Large intestine (tissue), 3 donors: Measurements from ENCODE around the gene KCTD17. TPM values are rescaled to one million over a fixed set of nuclear protein-coding genes. Genes with fewer than 3 reads are reported as not detected.
"Not testable (repeated sequence)": the region's sequence is repeated elsewhere in the genome, so short reads cannot be mapped to it uniquely, and the experiment has no call there.

Source experiments
- DNase-seq, 2 donors: peaks; one replicate each; pipeline versions ENCODE4 v3.0.0 to v3.0.0-alpha.2; 2013
- H3K27ac ChIP-seq: one replicate; pipeline ENCODE4 v1.5.1; 2013; ENCODE audit warnings: low read length
- H3K27me3 ChIP-seq: 2 replicates; pipeline ENCODE4 v1.6.1; 2013; ENCODE audit warnings: low read length; ENCODE audit not compliant: control insufficient read depth, insufficient read depth
- H3K36me3 ChIP-seq: 2 replicates; pipeline ENCODE4 v1.6.1; 2013; ENCODE audit warnings: low read length; ENCODE audit not compliant: control insufficient read depth, insufficient read depth
- H3K4me1 ChIP-seq: one replicate; pipeline ENCODE4 v1.6.1; 2013; ENCODE audit warnings: low read length; ENCODE audit not compliant: control insufficient read depth, insufficient read depth
- H3K4me3 ChIP-seq: one replicate; pipeline ENCODE4 v1.5.1; 2013; ENCODE audit warnings: low read length
- H3K9me3 ChIP-seq: one replicate; pipeline ENCODE4 v1.6.1; 2013; ENCODE audit warnings: mild to moderate bottlenecking, low read depth, low read length, moderate library complexity; ENCODE audit not compliant: control insufficient read depth
- WGBS: methylation state at CpG from one replicate; pipeline ENCODE4 v1.1.5; 2013; ENCODE audit warnings: low lambda C conversion rate; ENCODE audit not compliant: insufficient coverage; 5-methylcytosine and 5-hydroxymethylcytosine counted together
- polyA plus RNA-seq: library from polyadenylated mRNA; unstranded; fragments of 120-200 nt; gene quantifications from one replicate; pipeline ENCODE4 v1.2.1, GENCODE V29; 2013

Gene KCTD17
- polyA plus RNA-seq, 1 donor, result 14.1 TPM

DNA sequence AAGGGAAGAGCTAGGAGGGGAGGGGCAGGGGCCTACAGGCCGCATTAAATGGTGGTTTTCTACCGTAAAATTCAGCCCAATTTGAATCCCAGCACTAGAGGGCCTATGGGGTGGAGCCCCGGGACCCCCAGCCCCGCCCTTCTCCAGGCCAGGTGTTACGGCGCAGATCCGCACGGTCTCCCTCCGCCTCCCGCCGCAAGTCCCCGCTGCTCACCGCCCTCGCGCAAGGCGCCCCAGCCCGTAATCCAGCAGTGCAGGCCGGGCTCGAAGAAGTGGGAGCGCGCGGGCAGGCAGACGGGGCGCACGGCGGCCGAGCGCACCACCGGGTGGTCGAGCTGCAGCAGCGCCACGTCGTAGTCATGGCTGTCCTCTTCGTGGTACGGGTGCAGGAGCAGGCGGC, 17.3 kb downstream of the KCTD17 start:
- peaks cover 21% of the 10 kb centered on the region for H3K27me3 ChIP-seq
- H3K4me3 ChIP-seq, result peak overlapping the region; percentile 18
- no peaks in the 10 kb centered on the region for H3K36me3 ChIP-seq

DNA sequence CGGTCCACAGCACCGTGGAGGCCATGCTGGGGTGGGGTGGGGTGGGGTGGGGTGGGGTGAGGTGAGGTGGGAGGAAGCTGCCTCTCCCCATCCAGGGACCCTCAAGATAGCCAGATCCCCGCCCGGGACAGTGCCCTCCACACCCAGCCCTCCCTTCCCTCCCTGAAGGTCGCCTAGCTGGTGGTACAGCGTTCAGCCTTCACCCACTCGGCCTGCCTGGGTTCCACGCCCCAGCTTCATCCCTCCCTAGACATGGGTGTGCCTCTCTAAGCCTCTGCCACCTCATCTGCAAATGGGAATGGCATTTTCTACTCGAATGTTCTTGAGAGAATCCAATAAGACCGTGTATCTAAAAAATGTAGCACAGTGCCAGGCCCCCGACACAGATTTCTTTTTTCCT, 17.8 kb downstream of the KCTD17 start:
- Histone ChIP-seq H3K4me3 (no peak overlapping the region), H3K4me1 (peaks cover 17% of the 10 kb centered on the region), H3K27me3 (peaks cover 21% of the 10 kb centered on the region), H3K27ac (no peak overlapping the region), H3K36me3 (no peaks in the 10 kb centered on the region), H3K9me3 (peaks cover 7% of the 10 kb centered on the region)
- WGBS, result no CpG with 5 or more reads among the region's 11 CpGs
- no peak for DNase-seq

More for the DNA sequence above, 17.3 kb downstream of the KCTD17 start:
- H3K4me1 ChIP-seq, result peaks cover 18% of the 10 kb centered on the region
- peak in 1 of 2 donors; percentile 75 for DNase-seq
- no peak overlapping the region for H3K27ac ChIP-seq
- no CpG with 5 or more reads among the region's 36 CpGs for WGBS
- peaks cover 7% of the 10 kb centered on the region for H3K9me3 ChIP-seq

DNA sequence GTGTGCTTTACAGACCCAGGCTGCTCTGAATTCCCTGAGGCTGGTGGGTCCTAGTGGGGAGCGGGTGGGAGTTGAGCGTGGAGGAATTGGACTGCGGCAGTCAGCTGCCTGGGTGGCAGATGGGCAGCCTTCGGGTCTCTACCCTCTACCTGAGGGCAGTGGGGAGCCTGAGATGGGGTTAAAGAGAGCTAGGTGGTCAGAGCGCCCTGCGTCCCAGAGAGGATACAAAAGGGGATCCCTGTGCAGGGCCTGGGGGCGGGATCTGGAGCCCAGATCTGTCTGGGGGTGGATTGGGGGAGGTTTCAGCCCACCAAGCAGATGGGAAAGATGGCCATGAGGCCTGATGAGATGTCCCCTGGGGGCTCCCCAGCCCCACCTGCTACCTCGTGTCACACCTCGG, 18.2 kb downstream of the KCTD17 start:
- no peaks in the 10 kb centered on the region for H3K36me3 ChIP-seq
- WGBS, result no CpG with 5 or more reads among the region's 9 CpGs
- H3K27me3 ChIP-seq, result peaks cover 21% of the 10 kb centered on the region
- H3K9me3 ChIP-seq, result peaks cover 7% of the 10 kb centered on the region
- H3K27ac ChIP-seq, result no peak overlapping the region
- peaks cover 16% of the 10 kb centered on the region for H3K4me1 ChIP-seq
- DNase-seq, result no peak
- no peak overlapping the region for H3K4me3 ChIP-seq

DNA sequence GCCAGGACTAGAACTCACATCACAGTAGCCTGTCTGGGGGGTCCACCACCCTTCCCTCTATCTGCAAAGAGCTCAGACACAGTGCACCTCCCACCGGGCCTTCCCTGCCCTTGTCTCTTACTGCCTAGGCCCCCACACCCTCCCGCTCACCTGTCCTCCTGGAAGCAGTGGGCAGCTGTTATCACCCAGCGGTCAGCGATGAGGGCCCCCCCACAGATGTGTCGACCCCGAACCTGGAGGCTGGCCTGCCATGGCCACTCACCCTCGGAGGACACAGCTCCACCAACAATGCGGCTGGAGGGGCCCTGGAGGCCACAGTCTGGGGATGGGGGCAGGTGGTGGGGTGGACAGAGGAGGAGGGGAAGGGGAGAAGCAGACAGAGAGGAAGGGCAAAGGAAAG, 18.8 kb downstream of the KCTD17 start:
- no peak for DNase-seq
- WGBS, result no CpG with 5 or more reads among the region's 8 CpGs
- no peak overlapping the region for H3K27ac ChIP-seq
- peaks cover 7% of the 10 kb centered on the region for H3K9me3 ChIP-seq
- H3K4me3 ChIP-seq, result no peak overlapping the region
- peaks cover 21% of the 10 kb centered on the region for H3K27me3 ChIP-seq
- no peaks in the 10 kb centered on the region for H3K36me3 ChIP-seq
- peaks cover 9% of the 10 kb centered on the region for H3K4me1 ChIP-seq

DNA sequence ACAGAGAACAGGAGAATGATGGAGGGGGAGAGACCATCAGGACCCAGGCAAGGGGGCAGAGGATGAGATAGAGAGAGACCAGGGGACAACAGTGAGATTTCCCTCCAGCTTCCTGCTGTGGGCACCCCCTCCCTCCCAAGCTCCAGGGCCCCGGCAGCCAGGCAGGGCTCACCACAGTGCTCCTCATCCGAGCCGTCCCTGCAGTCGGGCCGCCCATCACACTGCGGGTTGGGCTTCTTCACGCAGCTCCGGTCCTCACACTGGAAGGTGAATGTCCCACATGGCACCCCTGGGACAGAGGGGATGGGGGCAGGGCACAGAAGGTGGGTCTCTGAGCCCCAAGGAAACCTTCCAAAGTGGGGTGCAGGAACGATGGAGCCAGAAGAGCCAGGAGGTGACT, 19.2 kb downstream of the KCTD17 start:
- DNase-seq, result no peak
- H3K4me3 ChIP-seq, result no peak overlapping the region
- H3K36me3 ChIP-seq, result no peaks in the 10 kb centered on the region
- peaks cover 21% of the 10 kb centered on the region for H3K27me3 ChIP-seq
- no peak overlapping the region for H3K27ac ChIP-seq
- peaks cover 6% of the 10 kb centered on the region for H3K4me1 ChIP-seq
- H3K9me3 ChIP-seq, result peaks cover 7% of the 10 kb centered on the region
- WGBS, result no CpG with 5 or more reads among the region's 9 CpGs

DNA sequence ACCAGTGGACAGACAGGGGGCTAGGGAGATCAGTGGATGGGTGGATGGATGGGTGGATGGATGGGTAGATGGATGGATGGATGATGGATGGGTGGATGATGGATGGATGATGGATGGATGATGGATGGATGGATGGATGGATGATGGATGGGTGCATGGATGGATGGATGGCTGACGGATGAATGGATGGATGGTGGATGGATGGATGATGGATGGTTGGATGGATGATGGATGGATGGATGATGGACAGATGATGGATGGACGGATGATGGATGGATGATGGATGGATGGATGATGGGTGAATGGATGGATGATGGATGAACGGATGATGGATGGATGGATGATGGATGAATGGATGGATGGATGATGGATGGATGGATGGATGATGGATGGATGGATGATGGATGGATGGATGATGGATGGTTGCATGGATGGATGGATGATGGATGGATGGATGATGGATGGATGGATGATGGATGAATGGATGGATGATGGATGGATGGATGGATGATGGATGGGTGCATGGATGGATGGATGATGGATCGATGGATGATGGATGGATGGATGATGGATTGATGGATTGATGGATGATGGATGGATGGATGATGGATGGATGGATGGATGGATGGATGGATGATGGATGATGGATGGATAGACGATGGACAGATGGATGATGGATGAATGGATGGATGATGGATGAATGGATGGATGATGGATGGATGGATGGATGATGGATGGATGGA, 20.5 kb downstream of the KCTD17 start:
- not testable (repeated sequence) for H3K4me3 ChIP-seq, DNase-seq, H3K4me1 ChIP-seq, H3K9me3 ChIP-seq, H3K36me3 ChIP-seq, H3K27ac ChIP-seq
- 88% methylated on average over 5 of the region's 5 CpGs for WGBS
- H3K27me3 ChIP-seq, result peaks cover 21% of the 10 kb centered on the region

DNA sequence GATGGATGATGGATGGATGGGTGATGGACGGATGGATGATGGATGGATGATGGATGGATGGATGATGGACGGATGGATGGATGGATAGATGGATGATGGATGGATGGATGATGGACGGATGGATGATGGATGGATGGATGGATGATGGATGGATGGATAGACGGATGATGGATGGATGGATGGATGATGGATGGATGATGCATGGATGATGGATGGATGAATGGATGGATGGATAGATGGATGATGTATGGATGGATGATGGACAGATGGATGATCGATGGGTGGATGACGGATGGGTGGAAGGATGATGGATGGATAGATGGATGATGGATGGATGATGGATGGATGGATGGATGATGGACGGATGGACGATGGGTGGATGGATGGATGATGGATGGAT, 21.1 kb downstream of the KCTD17 start:
- Histone ChIP-seq H3K27me3 (peaks cover 21% of the 10 kb centered on the region), H3K9me3 (peaks cover 7% of the 10 kb centered on the region), H3K4me1 (peaks cover 6% of the 10 kb centered on the region), H3K27ac (no peak overlapping the region), H3K4me3 (no peak overlapping the region), H3K36me3 (no peaks in the 10 kb centered on the region)
- WGBS, result 98% methylated on average over 8 of the region's 8 CpGs
- no peak for DNase-seq

DNA sequence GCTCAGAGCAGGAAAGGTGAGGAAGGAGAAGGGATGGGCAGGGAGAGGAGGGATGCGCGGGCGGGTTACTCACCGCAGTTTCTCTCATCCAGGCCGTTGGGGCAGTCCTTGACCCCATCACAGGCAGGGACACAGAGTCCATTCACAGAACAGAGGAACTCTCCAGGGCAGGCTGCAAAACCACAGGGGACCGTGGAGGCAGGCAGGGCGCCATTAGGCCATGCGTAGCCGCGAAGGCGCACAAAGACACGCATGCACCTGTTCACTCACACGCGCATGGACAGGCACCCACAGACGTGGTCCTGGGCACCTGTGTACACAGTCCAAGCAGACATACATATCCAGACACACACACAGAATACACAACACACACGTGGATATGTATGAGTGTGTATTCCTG, 23.0 kb downstream of the KCTD17 start:
- no CpG with 5 or more reads among the region's 16 CpGs for WGBS
- Histone ChIP-seq H3K9me3 (peaks cover 7% of the 10 kb centered on the region), H3K27ac (no peak overlapping the region), H3K4me3 (no peak overlapping the region), H3K4me1 (no peaks in the 10 kb centered on the region), H3K36me3 (no peaks in the 10 kb centered on the region), H3K27me3 (peaks cover 11% of the 10 kb centered on the region)
- DNase-seq, result no peak

DNA sequence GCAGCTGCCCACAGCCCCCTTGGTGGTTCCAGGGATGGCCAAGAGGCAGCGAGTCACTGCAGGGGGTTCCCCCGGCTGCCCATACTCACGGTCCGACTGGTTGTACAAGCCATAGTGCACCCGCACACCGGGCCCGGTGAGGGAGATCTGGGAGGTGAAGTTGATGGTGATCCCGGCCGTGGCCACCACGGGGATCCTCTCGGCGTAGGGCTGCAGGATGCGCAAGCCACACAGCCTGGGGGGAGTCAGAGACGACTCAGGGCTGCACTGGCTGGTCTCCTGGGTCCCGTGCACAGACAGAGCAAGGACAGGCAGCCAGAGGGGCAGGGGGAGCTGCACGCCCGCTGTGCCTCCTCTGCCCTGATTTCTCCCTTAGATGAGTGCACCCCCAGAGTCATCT, 23.5 kb downstream of the KCTD17 start:
- Histone ChIP-seq H3K36me3 (no peaks in the 10 kb centered on the region), H3K4me3 (no peak overlapping the region), H3K4me1 (no peaks in the 10 kb centered on the region), H3K27ac (no peak overlapping the region), H3K9me3 (peaks cover 7% of the 10 kb centered on the region), H3K27me3 (peaks cover 6% of the 10 kb centered on the region)
- no peak for DNase-seq
- WGBS, result no CpG with 5 or more reads among the region's 17 CpGs

DNA sequence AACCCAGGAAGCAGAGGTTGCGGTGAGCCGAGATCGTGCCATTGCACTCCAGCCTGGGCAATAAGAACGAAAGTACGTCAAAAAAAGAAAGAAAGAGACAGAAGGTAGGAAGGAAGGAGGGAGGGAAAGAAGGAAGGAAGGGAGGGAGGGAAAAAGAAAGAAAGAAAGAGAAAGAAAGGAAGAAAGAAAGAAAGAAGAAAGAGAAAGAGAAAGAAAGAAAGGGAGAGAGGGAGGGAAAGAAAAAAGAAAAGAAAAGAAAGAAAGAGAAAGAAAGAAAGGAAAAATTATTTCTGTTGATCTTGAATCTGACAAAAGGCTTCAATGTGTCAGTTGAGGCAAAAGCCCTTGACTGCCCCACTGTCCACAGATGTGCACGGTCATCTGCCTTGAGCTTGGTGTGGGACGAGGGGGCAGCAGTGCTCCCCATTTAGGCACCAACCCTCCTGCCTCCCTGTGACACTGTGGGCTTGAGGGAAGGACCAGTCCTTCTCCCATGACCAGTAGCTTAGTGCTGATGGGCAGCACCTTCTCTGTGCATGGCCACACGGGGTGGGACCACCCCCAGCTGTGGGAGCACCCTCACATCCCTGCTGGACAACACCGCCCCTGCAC, 24.4 kb downstream of the KCTD17 start:
- Histone ChIP-seq H3K4me3 (no peak overlapping the region), H3K4me1 (no peaks in the 10 kb centered on the region), H3K27me3 (peaks cover 2% of the 10 kb centered on the region), H3K36me3 (no peaks in the 10 kb centered on the region), H3K9me3 (peaks cover 7% of the 10 kb centered on the region), H3K27ac (no peak overlapping the region)
- WGBS, result 86% methylated on average over 5 of the region's 9 CpGs
- DNase-seq, result no peak
